Endothelial cell of umbilical vein (primary cell): ENCODE data around the gene LBX2. TPM values are rescaled to one million over a fixed set of nuclear protein-coding genes. Genes with fewer than 3 reads are reported as not detected.
"Not testable (repeated sequence)": the region's sequence is repeated elsewhere in the genome, so short reads cannot be mapped to it uniquely, and the experiment has no call there.

Source experiments
- BruUV-seq: library from RNA; stranded (reverse); fragments of 400-500 nt; replicated peaks from 2 replicates; lab custom pipeline; 2021; lab: Mats Ljungman, UMichigan
- CTCF ChIA-PET: fragments of 300-600, 350-600 bp; sonication (Branson Sonifier 250); formaldehyde crosslinking; loops from one replicate; lab custom pipeline; 2021; ENCODE audit warnings: antibody characterized with exemption, inconsistent platforms; lab: Charles Lee
- POLR2A ChIA-PET: fragments of 300-600, 350-600 bp; sonication (Branson Sonifier 250); formaldehyde crosslinking; loops from one replicate; lab custom pipeline; 2021; ENCODE audit warnings: antibody characterized with exemption, inconsistent platforms; lab: Charles Lee
- DNase-seq: peaks from one replicate; pipeline ENCODE4 v3.0.0-alpha.2; 2011; ENCODE audit warnings: low read depth, low spot score
- FAIRE-seq: peaks from 2 replicates; lab custom pipeline; 2011; peaks lifted over from hg19 to GRCh38; lab: Jason Lieb, UNC
- H2AFZ ChIP-seq: 2 replicates; pipeline ENCODE4 v1.6.0; 2012; ENCODE audit warnings: low read depth, low read length, control low read depth, inconsistent platforms
- H3K27ac ChIP-seq: 2 replicates; pipeline ENCODE4 v1.5.1; 2011; ENCODE audit warnings: low read depth, mild to moderate bottlenecking, control low read depth, low read length, moderate library complexity; ENCODE audit not compliant: insufficient read depth
- H3K27me3 ChIP-seq, 2 experiments: 2 replicates each; pipeline versions ENCODE4 v1.6.0 to v1.6.1; 2011; ENCODE audit warnings: low read length in 2 of 2, mixed read lengths in 1 of 2; ENCODE audit not compliant: control insufficient read depth in 2 of 2, insufficient read depth in 2 of 2
- H3K36me3 ChIP-seq, 2 experiments: 2 replicates in 1 of 2; 3 replicates in 1 of 2; pipeline ENCODE4 v1.5.1; 2011; ENCODE audit warnings: low read length in 2 of 2, mild to moderate bottlenecking in 1 of 2, moderate library complexity in 1 of 2; ENCODE audit not compliant: control insufficient read depth in 2 of 2, insufficient read depth in 2 of 2; ENCODE audit errors: extremely low read depth in 1 of 2
- H3K4me1 ChIP-seq: 3 replicates; pipeline ENCODE4 v1.5.1; 2011; ENCODE audit warnings: mild to moderate bottlenecking, low read length; ENCODE audit not compliant: control insufficient read depth, insufficient read depth; ENCODE audit errors: extremely low read depth
- H3K4me2 ChIP-seq: 2 replicates; pipeline ENCODE4 v1.6.1; 2011; ENCODE audit warnings: low read length, control low read depth, mixed read lengths; ENCODE audit not compliant: insufficient read depth
- H3K4me3 ChIP-seq, 3 experiments: fragments of 200-600 bp in 1 of 3; sonication (generic), shearing (Covaris generic) in 1 of 3; replicated peaks in 1 of 3; 2 replicates each; pipeline ENCODE4 v1.5.1; 2011 to 2016; ENCODE audit warnings: control low read depth in 3 of 3, low read length in 3 of 3, mild to moderate bottlenecking in 2 of 3, inconsistent platforms in 1 of 3, low read depth in 1 of 3, moderate library complexity in 1 of 3; ENCODE audit not compliant: insufficient read depth in 1 of 3
- H3K79me2 ChIP-seq: 2 replicates; pipeline ENCODE4 v1.6.0; 2012; ENCODE audit warnings: low read length, inconsistent platforms; ENCODE audit not compliant: control insufficient read depth, insufficient read depth
- H3K9ac ChIP-seq: replicated peaks from 2 replicates; pipeline ENCODE3; 2011; ENCODE audit warnings: low read length, control low read depth; ENCODE audit not compliant: insufficient read depth; ENCODE audit errors: extremely low read depth
- H3K9me1 ChIP-seq: replicated peaks from 3 replicates; pipeline ENCODE4 v1.6.0; 2011; ENCODE audit warnings: mild to moderate bottlenecking, low read length; ENCODE audit not compliant: control insufficient read depth, insufficient read depth; ENCODE audit errors: extremely low read depth
- H3K9me3 ChIP-seq: replicated peaks from 2 replicates; pipeline ENCODE4 v1.5.1; 2012; ENCODE audit warnings: low read length, inconsistent platforms; ENCODE audit not compliant: control insufficient read depth, insufficient read depth
- H4K20me1 ChIP-seq: replicated peaks from 2 replicates; pipeline ENCODE3; 2011; ENCODE audit warnings: mild to moderate bottlenecking, low read length; ENCODE audit not compliant: control insufficient read depth, insufficient read depth; ENCODE audit errors: extremely low read depth
- CTCF ChIP-seq, 2 donors: IDR thresholded peaks; 1 replicate in 1 of 2; 2 replicates in 1 of 2; pipeline ENCODE4 v1.5.1; 2011; ENCODE audit warnings: low read length in 2 of 2, mild to moderate bottlenecking in 2 of 2, moderate library complexity in 2 of 2, control low read depth in 1 of 2, inconsistent platforms in 1 of 2, low read depth in 1 of 2; ENCODE audit not compliant: insufficient read depth in 1 of 2; ENCODE audit errors: extremely low read depth in 1 of 2
- EZH2 ChIP-seq: IDR thresholded peaks from 2 replicates; pipeline ENCODE4 v1.6.1; 2012; ENCODE audit warnings: borderline replicate concordance, low read depth, mild to moderate bottlenecking, moderate library complexity, low read length, inconsistent platforms; ENCODE audit not compliant: severe bottlenecking
- FOS ChIP-seq: IDR thresholded peaks from 2 replicates; pipeline ENCODE4 v1.6.1; 2011; ENCODE audit warnings: mild to moderate bottlenecking, low read length, moderate library complexity, borderline replicate concordance; ENCODE audit not compliant: insufficient read depth
- GATA2 ChIP-seq: IDR thresholded peaks from 2 replicates; pipeline ENCODE4 v1.7.0; 2011; ENCODE audit warnings: low read depth, mild to moderate bottlenecking, moderate library complexity, mixed read lengths, low read length; ENCODE audit not compliant: insufficient read length, insufficient read depth
- JUN ChIP-seq: IDR thresholded peaks from 2 replicates; pipeline ENCODE4 v1.6.1; 2011; ENCODE audit warnings: borderline replicate concordance, low read depth; ENCODE audit not compliant: insufficient read length, insufficient read depth
- MAX ChIP-seq: IDR thresholded peaks from 2 replicates; pipeline ENCODE4 v1.6.1; 2011; ENCODE audit not compliant: insufficient read depth, insufficient read length
- MYC ChIP-seq: IDR thresholded peaks from one replicate; pipeline ENCODE4 v1.6.1; 2011; ENCODE audit warnings: mild to moderate bottlenecking, low read depth, low read length
- POLR2A ChIP-seq: IDR thresholded peaks from 2 replicates; pipeline ENCODE4 v1.6.1; 2012; ENCODE audit warnings: low read depth, mild to moderate bottlenecking, control low read depth, low read length
- POLR2AphosphoS5 ChIP-seq: IDR thresholded peaks from 2 replicates; pipeline ENCODE4 v1.6.1; 2012; ENCODE audit warnings: low read depth, mild to moderate bottlenecking, control low read depth, low read length, moderate library complexity; ENCODE audit not compliant: insufficient read depth
- dilution Hi-C: fragments of 300-500 bp; cut with MboI; formaldehyde crosslinking; loops from one replicate; pipeline ENCODE4 v1.15.0; 2019; ENCODE audit warnings: low sequenced_read_pairs; ENCODE audit not compliant: extremely low pct_ligation_motif_present
- intact Hi-C: fragments of 100-400 bp; cut with micrococcal nuclease; formaldehyde crosslinking; loops from one replicate; pipeline ENCODE4 v1.10.0; 2022
- polyA plus RNA-seq, 4 experiments: library from polyadenylated mRNA; depleted of rRNA in 3 of 4; stranded (reverse) in 3 of 4; unstranded in 1 of 4; fragments of >200 nt; gene quantifications; 2 replicates each; pipeline versions ENCODE4 v1.2.1 to v1.2.3, GENCODE V29; 2011 to 2012; ENCODE audit warnings: missing spikeins in 1 of 4
- total RNA-seq: library from RNA; stranded (reverse); gene quantifications from 2 replicates; pipeline ENCODE4 v1.2.3, GENCODE V29; 2021

The LBX2 gene
- total and polyA plus RNA-seq, 2 donors (not counting 3 experiments of a cell fraction or from before 2014, with no cell fraction given), result 2.8 to 3.8 TPM

- no peaks in the 10 kb centered on the region for H3K9me1 ChIP-seq
- H3K4me3 ChIP-seq, result no peak overlapping the region
- no peaks in the 10 kb centered on the region for H3K27me3 ChIP-seq
- TF ChIP-seq CTCF (IDR thresholded peaks at IDR 0.05; ENCODE audit: extremely low read depth in 1 of 2, insufficient read depth in 1 of 2, low read depth in 1 of 2, low read length in 2 of 2) (no peak), FOS (no peak), POLR2AphosphoS5 (no peak), JUN (no peak), GATA2 (no peak), MAX (no peak), POLR2A (no peak), MYC (no peak), EZH2 (no peak)
- H3K9ac ChIP-seq, result no peak overlapping the region
- ChIA-PET POLR2A (interaction anchor here (0.5 kb wide), 1 partner anchor 9 kb away, joined by 3 read pairs; no protein-coding TSS in a partner anchor), CTCF (interaction anchor here (0.6 to 1.5 kb wide), 5 partner anchors 13 to 126 kb away, joined by 4 to 8 read pairs (median 4); no protein-coding TSS in a partner anchor)
- H3K36me3 ChIP-seq, result peaks cover 0 to 12% of the 10 kb centered on the region in 2 experiments
- H3K9me3 ChIP-seq, result no peaks in the 10 kb centered on the region
- no peak overlapping the region for H3K4me2 ChIP-seq
- no peak overlapping the region for H2AFZ ChIP-seq
- intact Hi-C loops, result no loop called here
- FAIRE-seq (no peak), DNase-seq (no peak)
- dilution Hi-C loops, result no loop called here
- BruUV-seq, result TSS peak; percentile 10
- H3K4me1 ChIP-seq, result peaks cover 20% of the 10 kb centered on the region
- no peaks in the 10 kb centered on the region for H4K20me1 ChIP-seq
- no peak overlapping the region for H3K27ac ChIP-seq
- H3K79me2 ChIP-seq, result peaks cover 17% of the 10 kb centered on the region
Measured at GRCh38 chr2:74461187-74462053, 38.0 kb downstream of the LBX2 start.

- H3K9me3 ChIP-seq, H3K27me3 ChIP-seq, H3K4me3 ChIP-seq, H3K9me1 ChIP-seq, H2AFZ ChIP-seq, intact Hi-C loops, BruUV-seq, H3K27ac ChIP-seq, dilution Hi-C loops, CTCF ChIA-PET, POLR2A ChIA-PET, H3K9ac ChIP-seq, DNase-seq, H4K20me1 ChIP-seq, H3K4me2 ChIP-seq, FAIRE-seq: not testable (repeated sequence)
- Histone ChIP-seq H3K4me1 (peaks cover 25% of the 10 kb centered on the region), H3K36me3 (peaks cover 0 to 12% of the 10 kb centered on the region in 2 experiments), H3K79me2 (peaks cover 17% of the 10 kb centered on the region)
Measured at GRCh38 chr2:74460187-74460586, 39.2 kb downstream of the LBX2 start.
